Mesendoderm (in vitro differentiated cells): ENCODE data around the gene GIPC2. TPM values are rescaled to one million over a fixed set of nuclear protein-coding genes. Genes with fewer than 3 reads are reported as not detected.
A peak's percentile ranks its signal among the peaks of the same experiment; 100 is the strongest.
"Not testable (repeated sequence)": the region's sequence is repeated elsewhere in the genome, so short reads cannot be mapped to it uniquely, and the experiment has no call there.

ENCODE experiments used
- DNase-seq: peaks from one replicate; pipeline ENCODE4 v3.0.0; 2013
- H2AK5ac ChIP-seq: 2 replicates; pipeline ENCODE4 v1.6.1; 2013; ENCODE audit warnings: low read length, inconsistent platforms
- H2BK120ac ChIP-seq: 2 replicates; pipeline ENCODE4 v1.6.1; 2013; ENCODE audit warnings: low read depth, mild to moderate bottlenecking, low read length, moderate library complexity, mixed read lengths
- H2BK15ac ChIP-seq: replicated peaks from 2 replicates; pipeline ENCODE4 v1.6.1; 2013; ENCODE audit warnings: low read depth, mild to moderate bottlenecking, moderate library complexity
- H2BK5ac ChIP-seq: 2 replicates; pipeline ENCODE4 v1.6.1; 2013; ENCODE audit warnings: low read length, inconsistent platforms
- H3K18ac ChIP-seq: 2 replicates; pipeline ENCODE4 v1.6.1; 2013; ENCODE audit warnings: mild to moderate bottlenecking, low read length, mixed read lengths
- H3K23ac ChIP-seq: one replicate; pipeline ENCODE4 v1.6.1; 2013; ENCODE audit warnings: low read length
- H3K27ac ChIP-seq: 2 replicates; pipeline ENCODE4 v1.5.1; 2013; ENCODE audit warnings: low read depth, mild to moderate bottlenecking, inconsistent platforms, low read length, moderate library complexity
- H3K27me3 ChIP-seq: 2 replicates; pipeline ENCODE4 v1.6.1; 2013; ENCODE audit warnings: low read length, control low read depth, mild to moderate bottlenecking, inconsistent platforms; ENCODE audit not compliant: insufficient read depth, poor library complexity
- H3K36me3 ChIP-seq: 2 replicates; pipeline ENCODE4 v1.6.1; 2013; ENCODE audit warnings: low read length, inconsistent platforms; ENCODE audit not compliant: control insufficient read depth, insufficient read depth
- H3K4ac ChIP-seq: one replicate; pipeline ENCODE4 v1.6.1; 2013; ENCODE audit warnings: low read depth, mild to moderate bottlenecking, low read length, moderate library complexity
- H3K4me1 ChIP-seq: 2 replicates; pipeline ENCODE4 v1.6.1; 2013; ENCODE audit warnings: low read depth, low read length, inconsistent platforms; ENCODE audit not compliant: control insufficient read depth
- H3K4me2 ChIP-seq: 2 replicates; pipeline ENCODE4 v1.6.1; 2013; ENCODE audit warnings: low read length
- H3K4me3 ChIP-seq: 2 replicates; pipeline ENCODE4 v1.5.1; 2013; ENCODE audit warnings: mild to moderate bottlenecking, low read length
- H3K56ac ChIP-seq: one replicate; pipeline ENCODE4 v1.6.1; 2013; ENCODE audit warnings: low read length
- H3K79me1 ChIP-seq: 2 replicates; pipeline ENCODE4 v1.6.1; 2013; ENCODE audit warnings: low read length, inconsistent platforms
- H3K79me2 ChIP-seq: 2 replicates; pipeline ENCODE4 v1.6.1; 2013; ENCODE audit warnings: mild to moderate bottlenecking, low read length; ENCODE audit not compliant: control insufficient read depth, insufficient read depth
- H3K9ac ChIP-seq: 2 replicates; pipeline ENCODE4 v1.6.1; 2013; ENCODE audit warnings: low read length, inconsistent platforms
- H4K5ac ChIP-seq: one replicate; pipeline ENCODE4 v1.6.1; 2013; ENCODE audit warnings: low read length
- H4K8ac ChIP-seq: one replicate; pipeline ENCODE4 v1.6.1; 2013; ENCODE audit warnings: low read depth, mild to moderate bottlenecking, control low read depth, low read length, moderate library complexity
- WGBS: extraction: QIAGEN DNeasy Blood & Tissue Kit; methylation state at CpG from one replicate; pipeline ENCODE4 v1.1.7; 2013; ENCODE audit warnings: low lambda C conversion rate, missing lambda C conversion rate; ENCODE audit not compliant: insufficient coverage; ENCODE audit errors: extremely low coverage; 5-methylcytosine and 5-hydroxymethylcytosine counted together
- polyA plus RNA-seq, 2 experiments: library from polyadenylated mRNA; stranded (reverse); fragments of 200-250 nt; gene quantifications; one replicate each; pipeline ENCODE4 v1.2.3, GENCODE V29; 2013

Gene GIPC2
- polyA plus RNA-seq (2013, experiment 1 of 2) = 0.18 TPM
- 0.17 TPM for polyA plus RNA-seq (2013, experiment 2 of 2)

GRCh38 chr1:78045926-78046778, at the start of gene GIPC2:
Gene GIPC2, plus strand, starts transcription at chr1:78045966. Its CDS starts 129 bp downstream, at chr1:78046095.
- Histone ChIP-seq H3K4me3 (peak within 1 kb of the TSS; percentile 38), H3K27me3 (peaks cover 16% of the 10 kb centered on the region), H2BK15ac (no peak within 1 kb of the TSS), H3K79me2 (no peaks in the 10 kb centered on the region), H3K27ac (no peak within 1 kb of the TSS), H3K9ac (peak within 1 kb of the TSS; percentile 74), H3K4ac (no peak within 1 kb of the TSS), H3K4me1 (no peaks in the 10 kb centered on the region), H3K23ac (peak within 1 kb of the TSS; percentile 92), H2BK5ac (no peak within 1 kb of the TSS), H2AK5ac (no peak within 1 kb of the TSS), H4K8ac (peak within 1 kb of the TSS; percentile 30), H3K56ac (peak within 1 kb of the TSS; percentile 84), H3K18ac (no peak within 1 kb of the TSS), H3K36me3 (no peaks in the 10 kb centered on the region), H3K4me2 (peak within 1 kb of the TSS; percentile 85), H4K5ac (no peak within 1 kb of the TSS), H2BK120ac (no peak within 1 kb of the TSS), H3K79me1 (no peaks in the 10 kb centered on the region)
- peak; percentile 56 for DNase-seq
- WGBS = no CpG with 5 or more reads among the region's 85 CpGs

- Histone ChIP-seq H3K27me3 (no peaks in the 10 kb centered on the region), H3K4ac (no peak overlapping the region), H4K5ac (no peak overlapping the region), H2AK5ac (no peak overlapping the region), H3K79me2 (no peaks in the 10 kb centered on the region), H3K4me3 (no peak overlapping the region), H3K36me3 (no peaks in the 10 kb centered on the region), H3K4me2 (no peak overlapping the region), H3K56ac (no peak overlapping the region), H3K9ac (no peak overlapping the region), H4K8ac (no peak overlapping the region), H2BK120ac (no peak overlapping the region), H2BK15ac (no peak overlapping the region), H3K4me1 (no peaks in the 10 kb centered on the region), H3K79me1 (no peaks in the 10 kb centered on the region), H3K18ac (no peak overlapping the region), H3K23ac (no peak overlapping the region), H2BK5ac (no peak overlapping the region), H3K27ac (no peak overlapping the region)
- WGBS = no CpG with 5 or more reads among the region's 5 CpGs
- no peak for DNase-seq
These were observed 49.0 kb upstream of the GIPC2 start for GRCh38 chr1:77996734-77997133.

GRCh38 chr1:78000536-78000935, 45.2 kb upstream of the GIPC2 start:
- not testable (repeated sequence) for H3K27me3 ChIP-seq, H2AK5ac ChIP-seq, H3K23ac ChIP-seq, H3K4me2 ChIP-seq, H2BK5ac ChIP-seq, H3K4me1 ChIP-seq, H3K4ac ChIP-seq, DNase-seq, H3K79me2 ChIP-seq, H3K79me1 ChIP-seq, H4K5ac ChIP-seq, H3K56ac ChIP-seq, H2BK15ac ChIP-seq, H4K8ac ChIP-seq, H3K9ac ChIP-seq, H3K27ac ChIP-seq, H3K4me3 ChIP-seq, H2BK120ac ChIP-seq, H3K36me3 ChIP-seq, H3K18ac ChIP-seq
- WGBS = no CpG with 5 or more reads among the region's 11 CpGs

- Histone ChIP-seq H3K9ac (no peak overlapping the region), H2BK5ac (no peak overlapping the region), H3K18ac (no peak overlapping the region), H3K27me3 (no peaks in the 10 kb centered on the region), H2AK5ac (no peak overlapping the region), H2BK120ac (no peak overlapping the region), H2BK15ac (no peak overlapping the region), H3K4me1 (no peaks in the 10 kb centered on the region), H3K23ac (no peak overlapping the region), H4K5ac (no peak overlapping the region), H3K4ac (no peak overlapping the region), H4K8ac (no peak overlapping the region), H3K4me2 (no peak overlapping the region), H3K36me3 (no peaks in the 10 kb centered on the region), H3K4me3 (no peak overlapping the region), H3K27ac (no peak overlapping the region), H3K79me2 (no peaks in the 10 kb centered on the region), H3K79me1 (no peaks in the 10 kb centered on the region), H3K56ac (no peak overlapping the region)
- WGBS = no CpG with 5 or more reads among the region's 3 CpGs
- DNase-seq = no peak
These were observed 42.6 kb upstream of the GIPC2 start for GRCh38 chr1:78003070-78003746.

- H3K36me3 ChIP-seq = no peaks in the 10 kb centered on the region
- H2BK15ac ChIP-seq = no peak overlapping the region
- H3K9ac ChIP-seq = no peak overlapping the region
- no peak overlapping the region for H4K8ac ChIP-seq
- H3K27me3 ChIP-seq = no peaks in the 10 kb centered on the region
- peak; percentile 90 for DNase-seq
- H4K5ac ChIP-seq = no peak overlapping the region
- no peak overlapping the region for H2AK5ac ChIP-seq
- H3K4me2 ChIP-seq = no peak overlapping the region
- WGBS = no CpG with 5 or more reads among the region's 8 CpGs
- H2BK5ac ChIP-seq = no peak overlapping the region
- no peak overlapping the region for H2BK120ac ChIP-seq
- no peaks in the 10 kb centered on the region for H3K79me1 ChIP-seq
- no peaks in the 10 kb centered on the region for H3K79me2 ChIP-seq
- no peak overlapping the region for H3K56ac ChIP-seq
- H3K27ac ChIP-seq = no peak overlapping the region
- H3K4ac ChIP-seq = no peak overlapping the region
- H3K23ac ChIP-seq = no peak overlapping the region
- H3K4me1 ChIP-seq = no peaks in the 10 kb centered on the region
- H3K18ac ChIP-seq = no peak overlapping the region
- H3K4me3 ChIP-seq = no peak overlapping the region
These were observed 41.7 kb upstream of the GIPC2 start for GRCh38 chr1:78003882-78004718.
